Ishikawa (cell line): Measurements from ENCODE around the gene SPATA7.

Source experiments
- CEBPB ChIP-seq: IDR thresholded peaks from 2 replicates; pipeline ENCODE4 v1.6.1; 2012
- CREB1 ChIP-seq: IDR thresholded peaks from 2 replicates; pipeline ENCODE4 v1.6.1; 2012; ENCODE audit warnings: low read depth
- EGR1 ChIP-seq: IDR thresholded peaks from 2 replicates; pipeline ENCODE4 v1.6.1; 2012
- EP300 ChIP-seq: IDR thresholded peaks from 2 replicates; pipeline ENCODE4 v1.6.1; 2012; ENCODE audit warnings: borderline replicate concordance
- FOXM1 ChIP-seq: IDR thresholded peaks from 2 replicates; pipeline ENCODE4 v1.6.1; 2012; ENCODE audit warnings: low read depth, borderline replicate concordance
- NFIC ChIP-seq: IDR thresholded peaks from 2 replicates; pipeline ENCODE4 v1.6.1; 2012
- RAD21 ChIP-seq: IDR thresholded peaks from 2 replicates; pipeline ENCODE4 v1.6.1; 2012; ENCODE audit warnings: low read depth
- TAF1 ChIP-seq: IDR thresholded peaks from 2 replicates; pipeline ENCODE4 v1.6.1; 2012; ENCODE audit warnings: low read depth, mild to moderate bottlenecking
- TCF12 ChIP-seq: IDR thresholded peaks from 2 replicates; pipeline ENCODE4 v1.6.1; 2012; ENCODE audit warnings: low read depth
- TEAD4 ChIP-seq: IDR thresholded peaks from 2 replicates; pipeline ENCODE4 v1.6.1; 2012
- YY1 ChIP-seq: IDR thresholded peaks from 2 replicates; pipeline ENCODE4 v1.6.1; 2012; ENCODE audit warnings: low read depth
- ZBTB7A ChIP-seq: IDR thresholded peaks from 2 replicates; pipeline ENCODE4 v1.6.1; 2012; ENCODE audit warnings: low read depth
- TF ChIP-seq, protein P1 (sequence below): IDR thresholded peaks from 2 replicates; pipeline ENCODE4 v1.6.1; 2012; ENCODE audit warnings: low read depth, mild to moderate bottlenecking
- TF ChIP-seq, protein P2 (sequence below): IDR thresholded peaks from 2 replicates; pipeline ENCODE4 v1.6.1; 2012
- TF ChIP-seq, protein P3 (sequence below): IDR thresholded peaks from 2 replicates; pipeline ENCODE4 v1.6.1; 2012

SPATA7 gene

DNA sequence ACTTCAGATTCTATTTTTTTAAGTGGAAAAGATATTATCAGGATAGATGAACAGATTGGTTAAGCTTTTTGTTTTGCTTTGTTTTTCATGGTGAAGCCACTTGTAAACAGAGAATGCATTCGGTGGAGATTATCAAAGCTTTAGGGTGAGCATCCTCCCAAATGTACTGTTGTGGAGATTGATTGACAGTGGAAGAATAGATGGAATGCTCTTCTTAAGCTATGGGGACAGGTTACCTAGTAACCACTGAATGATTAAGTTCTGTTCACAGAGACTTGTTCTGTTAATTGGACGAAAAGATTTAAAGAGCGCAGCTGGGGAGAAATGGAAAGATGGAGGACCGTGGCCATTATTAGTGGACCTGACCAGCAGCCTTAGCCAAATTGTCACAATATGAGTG, 21.8 kb upstream of the SPATA7 start:
- TF ChIP-seq, protein P1, sequence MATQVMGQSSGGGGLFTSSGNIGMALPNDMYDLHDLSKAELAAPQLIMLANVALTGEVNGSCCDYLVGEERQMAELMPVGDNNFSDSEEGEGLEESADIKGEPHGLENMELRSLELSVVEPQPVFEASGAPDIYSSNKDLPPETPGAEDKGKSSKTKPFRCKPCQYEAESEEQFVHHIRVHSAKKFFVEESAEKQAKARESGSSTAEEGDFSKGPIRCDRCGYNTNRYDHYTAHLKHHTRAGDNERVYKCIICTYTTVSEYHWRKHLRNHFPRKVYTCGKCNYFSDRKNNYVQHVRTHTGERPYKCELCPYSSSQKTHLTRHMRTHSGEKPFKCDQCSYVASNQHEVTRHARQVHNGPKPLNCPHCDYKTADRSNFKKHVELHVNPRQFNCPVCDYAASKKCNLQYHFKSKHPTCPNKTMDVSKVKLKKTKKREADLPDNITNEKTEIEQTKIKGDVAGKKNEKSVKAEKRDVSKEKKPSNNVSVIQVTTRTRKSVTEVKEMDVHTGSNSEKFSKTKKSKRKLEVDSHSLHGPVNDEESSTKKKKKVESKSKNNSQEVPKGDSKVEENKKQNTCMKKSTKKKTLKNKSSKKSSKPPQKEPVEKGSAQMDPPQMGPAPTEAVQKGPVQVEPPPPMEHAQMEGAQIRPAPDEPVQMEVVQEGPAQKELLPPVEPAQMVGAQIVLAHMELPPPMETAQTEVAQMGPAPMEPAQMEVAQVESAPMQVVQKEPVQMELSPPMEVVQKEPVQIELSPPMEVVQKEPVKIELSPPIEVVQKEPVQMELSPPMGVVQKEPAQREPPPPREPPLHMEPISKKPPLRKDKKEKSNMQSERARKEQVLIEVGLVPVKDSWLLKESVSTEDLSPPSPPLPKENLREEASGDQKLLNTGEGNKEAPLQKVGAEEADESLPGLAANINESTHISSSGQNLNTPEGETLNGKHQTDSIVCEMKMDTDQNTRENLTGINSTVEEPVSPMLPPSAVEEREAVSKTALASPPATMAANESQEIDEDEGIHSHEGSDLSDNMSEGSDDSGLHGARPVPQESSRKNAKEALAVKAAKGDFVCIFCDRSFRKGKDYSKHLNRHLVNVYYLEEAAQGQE, result no peak
- TF ChIP-seq TAF1 (no peak), NFIC (no peak), FOXM1 (no peak), CREB1 (no peak), ZBTB7A (no peak), TCF12 (no peak), EGR1 (no peak), RAD21 (no peak), TEAD4 (no peak), YY1 (no peak), EP300 (no peak), CEBPB (no peak)
- TF ChIP-seq, protein P2, sequence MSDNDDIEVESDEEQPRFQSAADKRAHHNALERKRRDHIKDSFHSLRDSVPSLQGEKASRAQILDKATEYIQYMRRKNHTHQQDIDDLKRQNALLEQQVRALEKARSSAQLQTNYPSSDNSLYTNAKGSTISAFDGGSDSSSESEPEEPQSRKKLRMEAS, result no peak
- TF ChIP-seq, protein P3, sequence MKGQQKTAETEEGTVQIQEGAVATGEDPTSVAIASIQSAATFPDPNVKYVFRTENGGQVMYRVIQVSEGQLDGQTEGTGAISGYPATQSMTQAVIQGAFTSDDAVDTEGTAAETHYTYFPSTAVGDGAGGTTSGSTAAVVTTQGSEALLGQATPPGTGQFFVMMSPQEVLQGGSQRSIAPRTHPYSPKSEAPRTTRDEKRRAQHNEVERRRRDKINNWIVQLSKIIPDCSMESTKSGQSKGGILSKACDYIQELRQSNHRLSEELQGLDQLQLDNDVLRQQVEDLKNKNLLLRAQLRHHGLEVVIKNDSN, result no peak

DNA sequence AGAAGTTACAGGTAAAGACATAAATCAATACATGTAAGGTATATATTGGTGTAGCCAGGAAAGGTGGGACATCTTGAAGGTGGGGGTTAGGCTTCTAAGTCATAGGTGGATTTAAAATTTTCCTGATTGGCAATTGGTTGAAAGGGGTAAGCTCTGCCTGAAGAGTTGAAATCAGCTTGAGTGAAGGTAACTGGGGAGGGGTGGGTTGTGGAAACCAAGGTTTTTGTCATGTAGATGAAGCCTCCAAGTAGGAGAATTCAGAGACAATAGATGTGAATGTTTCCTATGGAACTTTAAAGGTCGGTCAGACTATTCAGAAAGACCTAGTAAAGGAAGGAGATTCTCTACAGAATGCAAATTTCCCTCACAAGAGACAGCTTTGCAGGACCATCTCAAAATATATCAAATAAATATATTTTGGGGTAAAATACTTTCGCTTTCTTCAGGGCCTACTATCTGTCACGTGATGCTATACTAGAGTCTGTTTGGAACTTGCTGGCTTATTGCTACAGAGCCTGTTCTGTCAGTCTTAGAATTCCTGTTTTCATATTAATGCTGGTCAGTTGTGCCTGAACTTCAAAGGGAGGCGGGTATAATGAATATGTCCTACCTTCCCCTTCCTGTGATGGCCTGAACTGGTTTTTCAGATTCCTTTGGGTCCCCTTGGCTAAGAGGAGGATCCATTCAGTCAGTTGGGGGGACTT, 20.6 kb upstream of the SPATA7 start:
- TF ChIP-seq ZBTB7A, result no peak
- TF ChIP-seq CREB1, result no peak
- TF ChIP-seq, protein P1, result no peak
- TF ChIP-seq NFIC, result no peak
- no peak for TF ChIP-seq FOXM1
- TF ChIP-seq EP300, result no peak
- TF ChIP-seq EGR1, result no peak
- TF ChIP-seq CEBPB, result no peak
- TF ChIP-seq RAD21, result no peak
- no peak for TF ChIP-seq TAF1
- TF ChIP-seq YY1, result no peak
- TF ChIP-seq TEAD4, result no peak
- TF ChIP-seq, protein P2, result no peak
- no peak for TF ChIP-seq TCF12
- TF ChIP-seq, protein P3, result no peak

DNA sequence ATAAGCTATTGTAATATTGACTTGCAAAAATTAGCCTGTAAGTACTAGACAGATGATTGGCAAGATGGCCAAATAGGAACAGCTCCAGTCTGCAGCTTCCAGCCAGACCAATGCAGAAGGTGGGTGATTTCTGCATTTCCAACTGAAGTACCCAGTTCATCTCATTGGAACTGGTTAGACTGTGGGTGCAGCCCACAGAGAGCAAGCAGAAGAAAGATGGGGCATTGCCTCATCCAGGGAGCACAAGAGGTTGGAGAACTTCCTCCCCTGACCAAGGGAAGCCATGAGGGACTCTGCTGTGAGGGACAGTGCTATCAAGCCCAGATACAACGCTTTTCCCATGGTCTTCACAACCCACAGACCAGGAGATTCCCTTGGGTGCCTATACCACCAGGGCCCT, 16.0 kb upstream of the SPATA7 start:
- TF ChIP-seq TCF12 (no peak), CEBPB (no peak), CREB1 (no peak), NFIC (no peak), YY1 (no peak), EGR1 (no peak), TAF1 (no peak), TEAD4 (no peak), RAD21 (no peak), FOXM1 (no peak), ZBTB7A (no peak), EP300 (no peak)
- TF ChIP-seq, protein P1, result no peak
- TF ChIP-seq, protein P3, result no peak
- TF ChIP-seq, protein P2, result no peak
